ENCODE results near the gene ARHGEF7. TPM values are rescaled to one million over a fixed set of nuclear protein-coding genes. Genes with fewer than 3 reads are reported as not detected.

ARHGEF7 gene
- total RNA-seq, 1 donor from 2014 or later = 95.7 TPM

DNA sequence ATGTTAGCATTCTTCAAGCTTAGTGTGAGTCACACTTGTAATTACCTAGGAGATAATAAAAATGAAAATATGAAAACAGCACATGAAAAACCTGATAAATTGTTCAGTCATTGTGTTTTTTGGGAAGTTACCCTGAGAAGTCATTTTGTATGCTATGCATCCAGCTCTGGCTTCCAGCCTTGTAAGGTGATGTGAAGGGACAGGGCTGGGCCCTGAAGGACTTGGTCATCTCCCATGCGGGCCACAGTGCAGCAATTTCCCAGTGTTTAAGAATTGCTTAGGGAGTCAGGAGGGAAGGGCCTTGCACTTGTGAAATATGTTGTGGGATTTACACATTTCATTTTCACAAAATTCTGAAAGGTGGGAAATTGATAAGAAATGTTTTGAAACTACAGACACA, 41.3 kb downstream of the ARHGEF7 start:
- H3K27me3 Mint-ChIP-seq = no peaks in the 10 kb centered on the region
- POLR2A ChIA-PET = interaction anchor here (0.9 kb wide), 1 partner anchor 57 kb away, joined by 4 read pairs; no protein-coding TSS in a partner anchor
- no peak for TF ChIP-seq CTCF (IDR thresholded peaks at IDR 0.05)
- ATAC-seq (ENCODE audit: low read depth) = no peak
- H3K4me1 Mint-ChIP-seq = peaks cover 46% of the 10 kb centered on the region
- H3K4me3 Mint-ChIP-seq = no peak overlapping the region
- CTCF ChIA-PET = interaction anchor here (0.7 to 1.1 kb wide), 3 partner anchors 59 to 507 kb away, joined by 3 to 5 read pairs (median 3); no protein-coding TSS in a partner anchor
- H3K36me3 Mint-ChIP-seq (ENCODE audit: low read depth) = peaks cover 34% of the 10 kb centered on the region
- H3K9me3 Mint-ChIP-seq = no peaks in the 10 kb centered on the region
- no peak overlapping the region for H3K27ac Mint-ChIP-seq
- intact Hi-C loops (cut with micrococcal nuclease) = no loop called here
- no peak for DNase-seq

DNA sequence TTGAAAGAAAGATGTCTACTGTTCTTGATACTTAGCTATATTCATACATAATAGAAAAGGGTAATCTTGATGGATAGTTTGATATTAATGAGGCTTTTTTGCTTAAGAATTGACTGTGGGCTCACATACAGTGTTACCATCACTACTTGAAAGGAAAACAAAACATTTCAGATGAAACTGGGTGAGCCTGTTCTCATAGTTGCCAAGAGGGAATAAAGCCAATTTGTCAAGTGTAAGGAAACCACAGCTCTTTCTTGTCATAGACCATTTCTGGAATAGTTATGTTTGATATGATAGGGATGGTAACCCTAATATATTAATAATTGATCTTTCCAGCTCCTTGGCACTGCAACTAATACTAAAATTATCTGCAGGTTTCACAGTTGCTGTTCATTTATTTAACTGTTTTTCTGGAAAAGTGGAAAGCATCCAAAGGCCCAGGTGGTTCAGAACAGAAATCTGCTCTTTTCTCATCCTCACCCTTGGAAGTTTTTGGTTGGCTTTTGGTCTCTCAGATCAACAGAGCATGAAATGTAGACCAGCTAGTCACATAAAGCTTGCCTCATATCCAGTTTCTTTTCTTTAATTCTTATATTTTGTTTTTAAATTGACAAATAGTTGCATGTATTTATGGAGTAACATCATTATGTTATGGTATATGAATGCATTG, 43.2 kb downstream of the ARHGEF7 start:
- intact Hi-C loops (cut with micrococcal nuclease) = no loop called here
- DNase-seq = no peak
- Mint-ChIP-seq H3K27me3 (no peaks in the 10 kb centered on the region), H3K4me1 (peaks cover 58% of the 10 kb centered on the region), H3K4me3 (no peak overlapping the region), H3K9me3 (no peaks in the 10 kb centered on the region), H3K27ac (no peak overlapping the region), H3K36me3 (ENCODE audit: low read depth) (peaks cover 47% of the 10 kb centered on the region)
- no peak for TF ChIP-seq CTCF (IDR thresholded peaks at IDR 0.05)
- CTCF ChIA-PET = interaction anchor here (0.8 kb wide), 1 partner anchor 66 kb away, joined by 3 read pairs; no protein-coding TSS in a partner anchor
- POLR2A ChIA-PET = no interaction called here
- no peak for ATAC-seq (ENCODE audit: low read depth)

DNA sequence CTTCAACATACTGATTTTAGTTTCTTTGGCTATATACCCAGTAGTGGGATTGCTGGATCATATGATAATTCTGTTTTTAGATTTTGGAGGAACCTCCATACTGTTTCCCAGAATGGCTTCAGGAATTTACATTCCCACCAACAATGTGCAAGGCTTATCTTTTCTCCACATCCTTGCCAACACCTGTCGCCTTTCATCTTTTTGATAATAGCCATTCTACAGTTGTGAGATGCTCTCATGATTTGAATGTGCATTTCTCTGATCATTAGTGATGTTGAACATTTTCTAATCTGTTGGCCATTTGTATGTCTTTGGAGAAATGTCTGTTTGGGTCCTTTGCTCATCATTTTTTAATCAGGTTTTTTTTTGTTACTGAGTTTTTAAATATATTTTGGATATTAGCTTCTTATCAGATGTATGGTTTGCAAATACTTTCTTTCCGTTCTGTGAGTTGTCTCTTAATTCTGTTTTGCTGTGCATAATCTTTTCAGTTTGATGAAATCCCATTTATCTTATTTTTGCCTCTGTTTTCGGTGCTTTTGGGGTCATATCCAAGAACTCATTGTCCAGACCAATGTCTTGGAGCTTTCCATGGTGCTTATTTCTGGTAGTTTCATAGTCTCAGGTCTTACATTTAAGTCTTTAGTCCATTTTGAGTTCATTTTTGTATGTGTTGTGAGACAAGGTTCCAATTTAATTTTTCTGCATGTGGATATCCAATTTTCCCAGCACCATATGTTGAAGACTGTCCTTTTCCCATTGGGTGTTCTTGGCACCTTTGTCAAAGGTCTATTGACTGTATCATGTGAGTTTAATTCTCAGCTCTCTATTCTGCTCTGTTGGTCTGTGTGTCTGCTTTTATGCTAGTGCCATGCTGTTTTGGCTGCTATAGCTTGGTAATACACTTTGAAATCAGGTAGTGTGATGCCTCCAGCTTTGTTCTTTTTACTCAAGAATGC, 44.5 kb downstream of the ARHGEF7 start:
- no peaks in the 10 kb centered on the region for H3K27me3 Mint-ChIP-seq
- DNase-seq (no peak), ATAC-seq (ENCODE audit: low read depth) (no peak)
- H3K4me3 Mint-ChIP-seq = no peak overlapping the region
- intact Hi-C loops (cut with micrococcal nuclease) = no loop called here
- H3K9me3 Mint-ChIP-seq = no peaks in the 10 kb centered on the region
- no peak overlapping the region for H3K27ac Mint-ChIP-seq
- peaks cover 45% of the 10 kb centered on the region for H3K36me3 Mint-ChIP-seq (ENCODE audit: low read depth)
- H3K4me1 Mint-ChIP-seq = peaks cover 59% of the 10 kb centered on the region
- POLR2A ChIA-PET = interaction anchor here (1.3 kb wide), 1 partner anchor 25 kb away, joined by 3 read pairs; no protein-coding TSS in a partner anchor
- TF ChIP-seq CTCF (IDR thresholded peaks at IDR 0.05) = no peak
- CTCF ChIA-PET = no interaction called here

DNA sequence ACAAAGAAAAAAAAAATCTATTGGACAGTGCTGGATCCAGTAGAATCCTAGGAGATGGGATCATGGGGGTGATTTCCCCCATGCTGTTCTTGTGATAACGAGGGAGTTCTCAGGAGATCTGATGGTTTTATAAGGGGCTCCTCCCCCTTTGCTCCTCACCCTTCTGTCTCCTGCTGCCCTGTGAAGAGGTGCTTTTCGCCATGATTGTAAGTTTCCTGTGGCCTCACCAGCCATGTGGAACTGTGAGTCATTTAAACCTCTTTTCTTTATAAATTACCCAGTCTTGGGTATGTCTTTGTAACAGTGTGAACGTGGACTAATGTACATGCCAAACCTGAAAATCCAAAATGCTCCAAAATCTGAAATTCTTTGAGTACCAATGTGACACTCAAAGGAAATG, 45.5 kb downstream of the ARHGEF7 start:
- DNase-seq = no peak
- no peaks in the 10 kb centered on the region for H3K9me3 Mint-ChIP-seq
- POLR2A ChIA-PET = interaction anchor here (0.5 to 1.3 kb wide), 2 partner anchors 24 to 60 kb away, joined by 3 read pairs; no protein-coding TSS in a partner anchor
- intact Hi-C loops (cut with micrococcal nuclease) = no loop called here
- CTCF ChIA-PET = no interaction called here
- H3K27me3 Mint-ChIP-seq = no peaks in the 10 kb centered on the region
- no peak for TF ChIP-seq CTCF (IDR thresholded peaks at IDR 0.05)
- H3K36me3 Mint-ChIP-seq (ENCODE audit: low read depth) = peaks cover 51% of the 10 kb centered on the region
- peaks cover 59% of the 10 kb centered on the region for H3K4me1 Mint-ChIP-seq
- ATAC-seq (ENCODE audit: low read depth) = no peak
- no peak overlapping the region for H3K27ac Mint-ChIP-seq
- no peak overlapping the region for H3K4me3 Mint-ChIP-seq

Measured in activated B cell treated with CpG ODN at 0.5 μM for 24 hours (primary cell).